GM19372 (cell line): Measurements from ENCODE around the gene RTTN.

Source experiments
- ATAC-seq: cut with Tn5 transposase; IDR thresholded peaks from one replicate; pipeline ENCODE4 v1.9.1; 2021; ENCODE audit warnings: mild to moderate bottlenecking, low read depth, moderate library complexity; ENCODE audit not compliant: unreplicated experiment

Gene RTTN

GRCh38 chr18:70036771-70037347, 168.6 kb downstream of the RTTN start:
- ATAC-seq, result peak; percentile 100

GRCh38 chr18:70036168-70036567, 169.3 kb downstream of the RTTN start:
- no peak for ATAC-seq

- ATAC-seq, result no peak
Observed at GRCh38 chr18:70031221-70031620, 174.3 kb downstream of the RTTN start.

- ATAC-seq, result no peak
Observed at GRCh38 chr18:70030728-70031127, 174.8 kb downstream of the RTTN start.

- peak; percentile 59 for ATAC-seq
Observed at GRCh38 chr18:70029163-70029562, 176.3 kb downstream of the RTTN start.

- peak; percentile 76 for ATAC-seq
Observed at GRCh38 chr18:70028734-70029133, 176.8 kb downstream of the RTTN start.

- peak; percentile 43 for ATAC-seq
Observed at GRCh38 chr18:70028084-70028483, 177.4 kb downstream of the RTTN start.

GRCh38 chr18:70025580-70025979, 179.9 kb downstream of the RTTN start:
- ATAC-seq, result no peak

GRCh38 chr18:70024829-70025228, 180.7 kb downstream of the RTTN start:
- no peak for ATAC-seq

- no peak for ATAC-seq
Observed at GRCh38 chr18:70024093-70024492, 181.4 kb downstream of the RTTN start.

GRCh38 chr18:70022636-70023035, 182.9 kb downstream of the RTTN start:
- no peak for ATAC-seq

GRCh38 chr18:70021498-70021897, 184.0 kb downstream of the RTTN start:
- ATAC-seq, result no peak

GRCh38 chr18:70021043-70021442, 184.4 kb downstream of the RTTN start:
- ATAC-seq, result no peak

GRCh38 chr18:70019991-70020390, 185.5 kb downstream of the RTTN start:
- no peak for ATAC-seq

- ATAC-seq, result no peak
Observed at GRCh38 chr18:70019136-70019535, 186.4 kb downstream of the RTTN start.

GRCh38 chr18:70015127-70015526, 190.4 kb downstream of the RTTN start:
- no peak for ATAC-seq

GRCh38 chr18:70005580-70005979, 199.9 kb downstream of the RTTN start:
- no peak for ATAC-seq

- ATAC-seq, result no peak
Observed at GRCh38 chr18:70004696-70005095, 200.8 kb downstream of the RTTN start.

GRCh38 chr18:69999656-70000055, 205.8 kb downstream of the RTTN start:
- ATAC-seq, result no peak

GRCh38 chr18:69998523-69998987, 206.9 kb downstream of the RTTN start:
- no peak for ATAC-seq

- no peak for ATAC-seq
Observed at GRCh38 chr18:69996951-69997798, 208.3 kb downstream of the RTTN start.

GRCh38 chr18:69996417-69996816, 209.1 kb downstream of the RTTN start:
- no peak for ATAC-seq
